Esophagus squamous epithelium (tissue), 4 donors: ENCODE measurements around the gene VAT1L.

Experiments
- POLR2A ChIP-seq, 4 donors: fragments of 450-650 bp; IDR thresholded peaks; one replicate each; pipeline ENCODE4 v1.6.1; 2017; ENCODE audit warnings: antibody characterized with exemption in 4 of 4, mild to moderate bottlenecking in 4 of 4, moderate library complexity in 3 of 4
- TF ChIP-seq, protein P1 (sequence below), 6 experiments: fragments of 450-650 bp in 4 of 6; fragments of 200-600 bp in 2 of 6; sonication (generic) in 2 of 6; IDR thresholded peaks; one replicate each; pipeline ENCODE4 v1.5.1; 2016 to 2019; ENCODE audit warnings: antibody characterized with exemption in 6 of 6, mild to moderate bottlenecking in 4 of 6, moderate library complexity in 4 of 6

DNA sequence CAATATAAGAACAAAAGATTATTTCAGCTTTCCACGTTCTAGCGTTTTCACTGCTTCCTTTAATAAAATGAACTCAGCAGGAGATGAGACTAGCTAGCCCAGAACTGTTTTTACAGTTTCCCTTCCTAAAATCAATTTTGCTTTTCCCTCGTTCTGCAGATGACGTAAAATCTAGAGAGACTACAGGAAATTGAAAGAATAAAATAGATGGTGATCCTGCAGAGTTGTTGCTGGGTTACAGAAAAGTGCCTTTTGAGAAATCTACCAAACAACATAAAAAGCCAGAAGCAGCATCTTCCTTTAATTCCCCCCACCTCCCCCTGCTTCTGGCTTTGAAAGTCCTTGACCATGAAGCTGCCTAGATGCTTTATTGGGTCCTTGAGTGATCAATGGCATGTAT lies 137.2 kb downstream of the VAT1L start:
- TF ChIP-seq, protein P1, sequence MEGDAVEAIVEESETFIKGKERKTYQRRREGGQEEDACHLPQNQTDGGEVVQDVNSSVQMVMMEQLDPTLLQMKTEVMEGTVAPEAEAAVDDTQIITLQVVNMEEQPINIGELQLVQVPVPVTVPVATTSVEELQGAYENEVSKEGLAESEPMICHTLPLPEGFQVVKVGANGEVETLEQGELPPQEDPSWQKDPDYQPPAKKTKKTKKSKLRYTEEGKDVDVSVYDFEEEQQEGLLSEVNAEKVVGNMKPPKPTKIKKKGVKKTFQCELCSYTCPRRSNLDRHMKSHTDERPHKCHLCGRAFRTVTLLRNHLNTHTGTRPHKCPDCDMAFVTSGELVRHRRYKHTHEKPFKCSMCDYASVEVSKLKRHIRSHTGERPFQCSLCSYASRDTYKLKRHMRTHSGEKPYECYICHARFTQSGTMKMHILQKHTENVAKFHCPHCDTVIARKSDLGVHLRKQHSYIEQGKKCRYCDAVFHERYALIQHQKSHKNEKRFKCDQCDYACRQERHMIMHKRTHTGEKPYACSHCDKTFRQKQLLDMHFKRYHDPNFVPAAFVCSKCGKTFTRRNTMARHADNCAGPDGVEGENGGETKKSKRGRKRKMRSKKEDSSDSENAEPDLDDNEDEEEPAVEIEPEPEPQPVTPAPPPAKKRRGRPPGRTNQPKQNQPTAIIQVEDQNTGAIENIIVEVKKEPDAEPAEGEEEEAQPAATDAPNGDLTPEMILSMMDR (IDR thresholded peaks at IDR 0.05) = no peak
- TF ChIP-seq POLR2A (IDR thresholded peaks at IDR 0.05) = no peak
